HG02759 (cell line): ENCODE measurements around the gene EXTL2.
"Not testable (repeated sequence)": the region's sequence is repeated elsewhere in the genome, so short reads cannot be mapped to it uniquely, and the experiment has no call there.

ENCODE experiments used
- ATAC-seq: cut with Tn5 transposase; IDR thresholded peaks from one replicate; pipeline ENCODE4 v1.9.1; 2021; ENCODE audit warnings: mild to moderate bottlenecking, moderate library complexity; ENCODE audit not compliant: unreplicated experiment

Gene EXTL2

GRCh38 chr1:100861379-100861778, 33.3 kb downstream of the EXTL2 start:
- no peak for ATAC-seq

- ATAC-seq: no peak
Measured at GRCh38 chr1:100860397-100860991, 34.1 kb downstream of the EXTL2 start.

GRCh38 chr1:100855116-100855515, 39.5 kb downstream of the EXTL2 start:
- not testable (repeated sequence) for ATAC-seq

- no peak for ATAC-seq
Measured at GRCh38 chr1:100852976-100853375, 41.7 kb downstream of the EXTL2 start.

GRCh38 chr1:100851726-100852125, 42.9 kb downstream of the EXTL2 start:
- no peak for ATAC-seq

GRCh38 chr1:100847361-100848082, 47.1 kb downstream of the EXTL2 start:
- ATAC-seq: no peak

GRCh38 chr1:100843160-100843559, 51.5 kb downstream of the EXTL2 start:
- ATAC-seq: not testable (repeated sequence)

GRCh38 chr1:100835866-100836842, 58.5 kb downstream of the EXTL2 start:
- no peak for ATAC-seq

GRCh38 chr1:100834777-100835660, 59.6 kb downstream of the EXTL2 start:
- ATAC-seq: peak; percentile 57

GRCh38 chr1:100832694-100833428, 61.8 kb downstream of the EXTL2 start:
- no peak for ATAC-seq

GRCh38 chr1:100825666-100826065, 69.0 kb downstream of the EXTL2 start:
- not testable (repeated sequence) for ATAC-seq
